Measurements from ENCODE around the gene TNP1. TPM values are rescaled to one million over a fixed set of nuclear protein-coding genes. Genes with fewer than 3 reads are reported as not detected.
A peak's percentile ranks its signal among the peaks of the same experiment; 100 is the strongest.

The TNP1 gene
- total and polyA plus RNA-seq, 4 experiments from 2014 or later = not detected

GRCh38 chr2:216884347-216884746, 24.5 kb upstream of the TNP1 start:
- Mint-ChIP-seq H3K27ac (no peak overlapping the region), H3K9me3 (peaks cover 0 to 2% (median 0%) of the 10 kb centered on the region in 8 donors), H3K4me1 (peaks cover 0 to 5% (median 0%) of the 10 kb centered on the region in 4 donors), H3K27me3 (peaks cover 0 to 2% of the 10 kb centered on the region in 2 donors), H3K4me3 (no peak overlapping the region), H3K36me3 (no peaks in the 10 kb centered on the region)
- ChIA-PET POLR2A (ENCODE audit: partially characterized antibody) (no interaction called here), CTCF (ENCODE audit: partially characterized antibody) (no interaction called here)
- H3K27ac ChIP-seq (ENCODE audit: low read depth, low read length) = no peak overlapping the region
- DNase-seq = no peak
- intact Hi-C loops (cut with micrococcal nuclease) = no loop called here
- no peak overlapping the region for H3K4me3 ChIP-seq (ENCODE audit: low read length in 2 of 2)
- H3K27me3 ChIP-seq (ENCODE audit: insufficient read depth, low read length) = no peaks in the 10 kb centered on the region
- no peaks in the 10 kb centered on the region for H3K9me3 ChIP-seq (ENCODE audit: control insufficient read depth in 1 of 2, low read length in 2 of 2)
- no peaks in the 10 kb centered on the region for H3K4me1 ChIP-seq (ENCODE audit: insufficient read depth, low read length)
- no peaks in the 10 kb centered on the region for H3K36me3 ChIP-seq (ENCODE audit: insufficient read depth, low read length)

GRCh38 chr2:216882876-216883275, 23.0 kb upstream of the TNP1 start:
- H3K4me3 Mint-ChIP-seq = no peak overlapping the region
- Histone ChIP-seq H3K4me1 (ENCODE audit: insufficient read depth, low read length) (no peaks in the 10 kb centered on the region), H3K4me3 (ENCODE audit: low read length in 2 of 2) (no peak overlapping the region), H3K27me3 (ENCODE audit: insufficient read depth, low read length) (no peaks in the 10 kb centered on the region), H3K27ac (ENCODE audit: low read depth, low read length) (no peak overlapping the region), H3K36me3 (ENCODE audit: insufficient read depth, low read length) (no peaks in the 10 kb centered on the region), H3K9me3 (ENCODE audit: control insufficient read depth in 1 of 2, low read length in 2 of 2) (no peaks in the 10 kb centered on the region)
- peaks cover 0 to 2% (median 0%) of the 10 kb centered on the region in 8 donors for H3K9me3 Mint-ChIP-seq
- H3K27me3 Mint-ChIP-seq = peaks cover 0 to 5% of the 10 kb centered on the region in 2 donors
- H3K36me3 Mint-ChIP-seq = no peaks in the 10 kb centered on the region
- no peak for DNase-seq
- POLR2A ChIA-PET (ENCODE audit: partially characterized antibody) = no interaction called here
- intact Hi-C loops (cut with micrococcal nuclease) = no loop called here
- no peak overlapping the region for H3K27ac Mint-ChIP-seq
- CTCF ChIA-PET (ENCODE audit: partially characterized antibody) = no interaction called here
- peaks cover 0 to 5% (median 0%) of the 10 kb centered on the region in 4 donors for H3K4me1 Mint-ChIP-seq

- H3K9me3 ChIP-seq (ENCODE audit: control insufficient read depth in 1 of 2, low read length in 2 of 2) = no peaks in the 10 kb centered on the region
- Mint-ChIP-seq H3K4me1 (peaks cover 0 to 5% (median 0%) of the 10 kb centered on the region in 4 donors), H3K4me3 (no peak overlapping the region), H3K36me3 (no peaks in the 10 kb centered on the region), H3K9me3 (peaks cover 0 to 2% (median 0%) of the 10 kb centered on the region in 8 donors), H3K27me3 (peaks cover 0 to 5% of the 10 kb centered on the region in 2 donors), H3K27ac (no peak overlapping the region)
- H3K4me1 ChIP-seq (ENCODE audit: insufficient read depth, low read length) = no peaks in the 10 kb centered on the region
- CTCF ChIA-PET (ENCODE audit: partially characterized antibody) = no interaction called here
- POLR2A ChIA-PET (ENCODE audit: partially characterized antibody) = no interaction called here
- H3K36me3 ChIP-seq (ENCODE audit: insufficient read depth, low read length) = no peaks in the 10 kb centered on the region
- H3K27me3 ChIP-seq (ENCODE audit: insufficient read depth, low read length) = no peaks in the 10 kb centered on the region
- H3K4me3 ChIP-seq (ENCODE audit: low read length in 2 of 2) = no peak overlapping the region
- no peak overlapping the region for H3K27ac ChIP-seq (ENCODE audit: low read depth, low read length)
- no peak for DNase-seq
- intact Hi-C loops (cut with micrococcal nuclease) = no loop called here
These were observed 21.5 kb upstream of the TNP1 start for GRCh38 chr2:216881411-216881810.

- H3K4me1 ChIP-seq (ENCODE audit: insufficient read depth, low read length) = no peaks in the 10 kb centered on the region
- Mint-ChIP-seq H3K36me3 (no peaks in the 10 kb centered on the region), H3K4me1 (peaks cover 0 to 5% (median 0%) of the 10 kb centered on the region in 4 donors), H3K27me3 (peaks cover 0 to 5% of the 10 kb centered on the region in 2 donors), H3K27ac (no peak overlapping the region), H3K9me3 (peaks cover 0 to 2% (median 0%) of the 10 kb centered on the region in 8 donors), H3K4me3 (no peak overlapping the region)
- CTCF ChIA-PET (ENCODE audit: partially characterized antibody) = no interaction called here
- no peaks in the 10 kb centered on the region for H3K9me3 ChIP-seq (ENCODE audit: control insufficient read depth in 1 of 2, low read length in 2 of 2)
- H3K36me3 ChIP-seq (ENCODE audit: insufficient read depth, low read length) = no peaks in the 10 kb centered on the region
- H3K27me3 ChIP-seq (ENCODE audit: insufficient read depth, low read length) = no peaks in the 10 kb centered on the region
- intact Hi-C loops (cut with micrococcal nuclease) = no loop called here
- no peak overlapping the region for H3K27ac ChIP-seq (ENCODE audit: low read depth, low read length)
- POLR2A ChIA-PET (ENCODE audit: partially characterized antibody) = no interaction called here
- no peak for DNase-seq
- no peak overlapping the region for H3K4me3 ChIP-seq (ENCODE audit: low read length in 2 of 2)
These were observed 20.8 kb upstream of the TNP1 start for GRCh38 chr2:216880509-216881184.

GRCh38 chr2:216879727-216880508, 20.1 kb upstream of the TNP1 start:
- no peaks in the 10 kb centered on the region for H3K9me3 ChIP-seq (ENCODE audit: control insufficient read depth in 1 of 2, low read length in 2 of 2)
- no peak for DNase-seq
- Mint-ChIP-seq H3K27ac (peak overlapping the region in 2 of 7 donors; percentile 48 to 73), H3K9me3 (peaks cover 0 to 2% (median 0%) of the 10 kb centered on the region in 8 donors), H3K36me3 (no peaks in the 10 kb centered on the region), H3K4me3 (peak overlapping the region in 2 of 8 donors; percentile 13 to 52), H3K27me3 (peaks cover 2 to 7% of the 10 kb centered on the region in 2 donors), H3K4me1 (peaks cover 0 to 5% (median 0%) of the 10 kb centered on the region in 4 donors)
- no peaks in the 10 kb centered on the region for H3K27me3 ChIP-seq (ENCODE audit: insufficient read depth, low read length)
- H3K4me3 ChIP-seq (ENCODE audit: low read length in 2 of 2) = no peak overlapping the region
- intact Hi-C loops (cut with micrococcal nuclease) = no loop called here
- no peaks in the 10 kb centered on the region for H3K36me3 ChIP-seq (ENCODE audit: insufficient read depth, low read length)
- ChIA-PET CTCF (ENCODE audit: partially characterized antibody) (no interaction called here), POLR2A (ENCODE audit: partially characterized antibody) (no interaction called here)
- no peaks in the 10 kb centered on the region for H3K4me1 ChIP-seq (ENCODE audit: insufficient read depth, low read length)
- H3K27ac ChIP-seq (ENCODE audit: low read depth, low read length) = no peak overlapping the region

GRCh38 chr2:216878072-216878471, 18.2 kb upstream of the TNP1 start:
- H3K36me3 Mint-ChIP-seq = no peaks in the 10 kb centered on the region
- ChIA-PET POLR2A (ENCODE audit: partially characterized antibody) (no interaction called here), CTCF (ENCODE audit: partially characterized antibody) (no interaction called here)
- peaks cover 2 to 7% of the 10 kb centered on the region in 2 donors for H3K27me3 Mint-ChIP-seq
- H3K4me3 ChIP-seq (ENCODE audit: low read length in 2 of 2) = no peak overlapping the region
- no peak for DNase-seq
- H3K27ac ChIP-seq (ENCODE audit: low read depth, low read length) = no peak overlapping the region
- H3K9me3 ChIP-seq (ENCODE audit: control insufficient read depth in 1 of 2, low read length in 2 of 2) = no peaks in the 10 kb centered on the region
- H3K4me3 Mint-ChIP-seq = no peak overlapping the region
- no peaks in the 10 kb centered on the region for H3K36me3 ChIP-seq (ENCODE audit: insufficient read depth, low read length)
- H3K4me1 Mint-ChIP-seq = peaks cover 0 to 5% (median 0%) of the 10 kb centered on the region in 4 donors
- intact Hi-C loops (cut with micrococcal nuclease) = no loop called here
- no peaks in the 10 kb centered on the region for H3K9me3 Mint-ChIP-seq
- no peaks in the 10 kb centered on the region for H3K27me3 ChIP-seq (ENCODE audit: insufficient read depth, low read length)
- H3K27ac Mint-ChIP-seq = no peak overlapping the region
- no peaks in the 10 kb centered on the region for H3K4me1 ChIP-seq (ENCODE audit: insufficient read depth, low read length)

GRCh38 chr2:216877085-216877484, 17.2 kb upstream of the TNP1 start:
- Mint-ChIP-seq H3K9me3 (no peaks in the 10 kb centered on the region), H3K4me3 (no peak overlapping the region)

More at GRCh38 chr2:216877085-216877484, 17.2 kb upstream of the TNP1 start:
- ChIA-PET CTCF (ENCODE audit: partially characterized antibody) (no interaction called here), POLR2A (ENCODE audit: partially characterized antibody) (no interaction called here)
- DNase-seq = no peak
- H3K4me1 Mint-ChIP-seq = peaks cover 0 to 5% (median 0%) of the 10 kb centered on the region in 4 donors
- no peak overlapping the region for H3K27ac Mint-ChIP-seq
- intact Hi-C loops (cut with micrococcal nuclease) = no loop called here
- H3K36me3 ChIP-seq (ENCODE audit: insufficient read depth, low read length) = no peaks in the 10 kb centered on the region
- no peaks in the 10 kb centered on the region for H3K27me3 ChIP-seq (ENCODE audit: insufficient read depth, low read length)
- no peak overlapping the region for H3K4me3 ChIP-seq (ENCODE audit: low read length in 2 of 2)
- peaks cover 2 to 7% of the 10 kb centered on the region in 2 donors for H3K27me3 Mint-ChIP-seq
- H3K36me3 Mint-ChIP-seq = no peaks in the 10 kb centered on the region
- no peaks in the 10 kb centered on the region for H3K9me3 ChIP-seq (ENCODE audit: control insufficient read depth in 1 of 2, low read length in 2 of 2)
- no peak overlapping the region for H3K27ac ChIP-seq (ENCODE audit: low read depth, low read length)
- H3K4me1 ChIP-seq (ENCODE audit: insufficient read depth, low read length) = no peaks in the 10 kb centered on the region

Data from CD4-positive, alpha-beta memory T cell (primary cell).